Pancreas (tissue), 10 donors: ENCODE measurements around the gene SLC37A3. TPM values are rescaled to one million over a fixed set of nuclear protein-coding genes. Genes with fewer than 3 reads are reported as not detected.

Experiments used
- ATAC-seq, 4 donors: fragments of 200-7000 bp; cut with Tn5 transposase; one replicate each; pipeline versions ENCODE4 v1.8.0 to v1.9.1; 2020; ENCODE audit warnings: mild to moderate bottlenecking in 4 of 4, moderate library complexity in 4 of 4
- DNase-seq, 6 donors: peaks; one replicate each; pipeline ENCODE4 v3.0.0-alpha.2; 2020
- FAIRE-seq: peaks from 2 replicates; lab custom pipeline; 2012; peaks lifted over from hg19 to GRCh38; lab: Jason Lieb, UNC
- H3K27ac ChIP-seq, 4 donors: fragments of 200-600 bp; sonication (generic); 1 replicate in 3 of 4; 2 replicates in 1 of 4; pipeline versions ENCODE4 v1.5.0 to v1.8.0; 2020
- H3K27me3 ChIP-seq, 4 donors: fragments of 200-600 bp; one replicate each; pipeline ENCODE4 v1.8.0; 2021
- H3K36me3 ChIP-seq, 3 donors: fragments of 200-600 bp; sonication (generic) in 1 of 3; one replicate each; pipeline versions ENCODE4 v1.5.0 to v1.8.0; 2020 to 2021
- H3K4me1 ChIP-seq, 3 donors: fragments of 200-600 bp; one replicate each; pipeline ENCODE4 v1.8.0; 2021
- H3K4me3 ChIP-seq, 4 donors: fragments of 200-600 bp; sonication (generic) in 2 of 4; one replicate each; pipeline versions ENCODE4 v1.5.0 to v1.8.0; 2020 to 2021
- H3K9me3 ChIP-seq, 4 donors: fragments of 200-600 bp; one replicate each; pipeline ENCODE4 v1.8.0; 2021
- CTCF ChIP-seq, 4 donors: fragments of 200-600 bp; sonication (generic) in 3 of 4; IDR thresholded peaks; one replicate each; pipeline versions ENCODE4 v1.5.0 to v1.8.0; 2021; ENCODE audit warnings: antibody characterized with exemption in 4 of 4
- WGBS, 2 donors: extraction: QIAGEN DNeasy Blood & Tissue Kit; methylation state at CpG; one replicate each; pipeline ENCODE4 v1.1.7; 2013; 5-methylcytosine and 5-hydroxymethylcytosine counted together
- intact Hi-C, 3 donors: fragments of 100-400 bp; cut with DNase I; formaldehyde crosslinking; loops; one replicate each; pipeline versions ENCODE4 v1.11.1 to v1.14.2; 2022
- polyA plus RNA-seq, 2 donors: library from polyadenylated mRNA; stranded (reverse); fragments of 200-250 nt; gene quantifications; one replicate each; pipeline ENCODE4 v1.2.3, GENCODE V29; 2013
- total RNA-seq, 6 donors: library from RNA; stranded (reverse); fragmentation: NEBNext Ultra II Directional in 4 of 6; extraction: Animal tissue kit (Norgen Biotek cat#: 25700) in 4 of 6; gene quantifications; one replicate each; pipeline versions ENCODE4 v1.2.1 to v1.2.4, GENCODE V29; 2021 to 2023
- donor health status: healthy with polysubstance abuse.
- donor health status: DM: no; HTN: no; CAD: no; lungs with moderate emphysema.
- donor health status: DM: no; HTN: no; CAD: no.
- donor health status: control.
- donor health status: control.
- donor health status: Bipolar disorder and iron deficiency.
- donor health status: DM: yes; HTN: yes; CAD: no.
- donor health status: DM: no; HTN: no; CAD: no.
- donor health status: DM: no; HTN: no; CAD: no.
- donor health status: DM: yes; HTN: yes; CAD: no.

SLC37A3 gene
- total and polyA plus RNA-seq, 8 donors, result 17.3 to 30.3 (median 24.0) TPM

- no peaks in the 10 kb centered on the region for H3K27me3 ChIP-seq
- H3K27ac ChIP-seq, result no peak overlapping the region
- no peak for FAIRE-seq
- intact Hi-C loops, result no loop called here
- 94% methylated on average over 5 of the region's 5 CpGs for WGBS, 2 donors
- DNase-seq, result no peak
- H3K4me1 ChIP-seq, result no peaks in the 10 kb centered on the region
- H3K9me3 ChIP-seq, result no peaks in the 10 kb centered on the region
- peaks cover 0 to 10% (median 6%) of the 10 kb centered on the region in 3 donors for H3K36me3 ChIP-seq
- no peak for ATAC-seq
- no peak overlapping the region for H3K4me3 ChIP-seq
- TF ChIP-seq CTCF (IDR thresholded peaks at IDR 0.05), result no peak
Observed at GRCh38 chr7:140333686-140334085, 64.6 kb downstream of the SLC37A3 start.

- Histone ChIP-seq H3K4me1 (no peaks in the 10 kb centered on the region), H3K4me3 (no peak overlapping the region), H3K36me3 (peaks cover 0 to 10% (median 6%) of the 10 kb centered on the region in 3 donors), H3K27me3 (no peaks in the 10 kb centered on the region), H3K27ac (no peak overlapping the region), H3K9me3 (no peaks in the 10 kb centered on the region)
- DNase-seq (no peak), FAIRE-seq (no peak), ATAC-seq (no peak)
- no peak for TF ChIP-seq CTCF (IDR thresholded peaks at IDR 0.05)
- intact Hi-C loops, result no loop called here
- WGBS, 2 donors, result 84 to 89% methylated on average over 10 of the region's 10 CpGs
Observed at GRCh38 chr7:140333223-140333622, 65.1 kb downstream of the SLC37A3 start.

GRCh38 chr7:140330595-140330994 lies 67.7 kb downstream of the SLC37A3 start:
- WGBS, 2 donors, result 90 to 93% methylated on average over 3 of the region's 3 CpGs
- H3K36me3 ChIP-seq, result peaks cover 0 to 10% (median 6%) of the 10 kb centered on the region in 3 donors
- TF ChIP-seq CTCF (IDR thresholded peaks at IDR 0.05), result no peak
- H3K4me1 ChIP-seq, result no peaks in the 10 kb centered on the region
- no peak overlapping the region for H3K27ac ChIP-seq
- no peaks in the 10 kb centered on the region for H3K9me3 ChIP-seq
- H3K4me3 ChIP-seq, result no peak overlapping the region
- no peak for DNase-seq
- no peak for ATAC-seq
- no peak for FAIRE-seq
- intact Hi-C loops, result no loop called here
- H3K27me3 ChIP-seq, result no peaks in the 10 kb centered on the region

- DNase-seq (no peak), ATAC-seq (no peak), FAIRE-seq (no peak)
- no peaks in the 10 kb centered on the region for H3K9me3 ChIP-seq
- intact Hi-C loops, result no loop called here
- H3K27ac ChIP-seq, result no peak overlapping the region
- 91 to 94% methylated on average over 13 of the region's 13 CpGs for WGBS, 2 donors
- no peaks in the 10 kb centered on the region for H3K27me3 ChIP-seq
- H3K4me3 ChIP-seq, result no peak overlapping the region
- no peak for TF ChIP-seq CTCF (IDR thresholded peaks at IDR 0.05)
- no peaks in the 10 kb centered on the region for H3K4me1 ChIP-seq
- H3K36me3 ChIP-seq, result peaks cover 0 to 10% (median 6%) of the 10 kb centered on the region in 3 donors
Observed at GRCh38 chr7:140330128-140330527, 68.2 kb downstream of the SLC37A3 start.

GRCh38 chr7:140327261-140327661 lies 71.1 kb downstream of the SLC37A3 start:
- intact Hi-C loops, result no loop called here
- Histone ChIP-seq H3K36me3 (no peaks in the 10 kb centered on the region), H3K4me3 (no peak overlapping the region), H3K4me1 (no peaks in the 10 kb centered on the region), H3K27ac (no peak overlapping the region), H3K27me3 (no peaks in the 10 kb centered on the region), H3K9me3 (no peaks in the 10 kb centered on the region)
- 81 to 91% methylated on average over 7 of the region's 7 CpGs for WGBS, 2 donors
- TF ChIP-seq CTCF (IDR thresholded peaks at IDR 0.05), result no peak
- no peak for FAIRE-seq
- no peak for ATAC-seq
- DNase-seq, result no peak
